Ascending aorta (tissue), 2 donors: ENCODE data around the gene PCLO. TPM values are rescaled to one million over a fixed set of nuclear protein-coding genes. Genes with fewer than 3 reads are reported as not detected.

Experiments
- DNase-seq, 2 donors: peaks; one replicate each; pipeline ENCODE4 v3.0.0-alpha.2; 2019; ENCODE audit warnings: low spot score in 2 of 2
- H3K27ac ChIP-seq, 2 donors: fragments of 200-600 bp; sonication (generic); one replicate each; pipeline ENCODE4 v1.5.1; 2016 to 2017; ENCODE audit warnings: mild to moderate bottlenecking in 1 of 2
- H3K27me3 ChIP-seq: fragments of 200-600 bp; sonication (generic); one replicate; pipeline ENCODE4 v1.5.1; 2017
- H3K36me3 ChIP-seq, 2 donors: fragments of 200-600 bp; sonication (generic); one replicate each; pipeline ENCODE4 v1.5.1; 2016
- H3K4me1 ChIP-seq, 2 donors: fragments of 200-600 bp; sonication (generic); one replicate each; pipeline ENCODE4 v1.5.1; 2016 to 2017; ENCODE audit warnings: mild to moderate bottlenecking in 1 of 2
- H3K4me3 ChIP-seq, 2 donors: fragments of 200-600 bp; sonication (generic); one replicate each; pipeline ENCODE4 v1.5.1; 2016 to 2017; ENCODE audit warnings: mild to moderate bottlenecking in 1 of 2
- H3K9me3 ChIP-seq, 2 donors: fragments of 200-600 bp; sonication (generic); one replicate each; pipeline ENCODE4 v1.5.1; 2016
- intact Hi-C: fragments of 100-400 bp; cut with DNase I; formaldehyde crosslinking; loops from one replicate; pipeline ENCODE4 v1.15.1; 2023
- total RNA-seq: library from RNA; depleted of rRNA; stranded (reverse); fragments of >200 nt; gene quantifications from one replicate; pipeline ENCODE4 v1.1.0, GENCODE V29; 2016
- TF ChIP-seq, protein P1 (sequence below), 3 experiments: fragments of 200-600 bp in 2 of 3; fragments of 450-650 bp in 1 of 3; sonication (generic) in 2 of 3; IDR thresholded peaks; one replicate each; pipeline ENCODE4 v1.5.1; 2016 to 2019; ENCODE audit warnings: antibody characterized with exemption in 3 of 3, mild to moderate bottlenecking in 1 of 3, moderate library complexity in 1 of 3

PCLO gene, protein sequence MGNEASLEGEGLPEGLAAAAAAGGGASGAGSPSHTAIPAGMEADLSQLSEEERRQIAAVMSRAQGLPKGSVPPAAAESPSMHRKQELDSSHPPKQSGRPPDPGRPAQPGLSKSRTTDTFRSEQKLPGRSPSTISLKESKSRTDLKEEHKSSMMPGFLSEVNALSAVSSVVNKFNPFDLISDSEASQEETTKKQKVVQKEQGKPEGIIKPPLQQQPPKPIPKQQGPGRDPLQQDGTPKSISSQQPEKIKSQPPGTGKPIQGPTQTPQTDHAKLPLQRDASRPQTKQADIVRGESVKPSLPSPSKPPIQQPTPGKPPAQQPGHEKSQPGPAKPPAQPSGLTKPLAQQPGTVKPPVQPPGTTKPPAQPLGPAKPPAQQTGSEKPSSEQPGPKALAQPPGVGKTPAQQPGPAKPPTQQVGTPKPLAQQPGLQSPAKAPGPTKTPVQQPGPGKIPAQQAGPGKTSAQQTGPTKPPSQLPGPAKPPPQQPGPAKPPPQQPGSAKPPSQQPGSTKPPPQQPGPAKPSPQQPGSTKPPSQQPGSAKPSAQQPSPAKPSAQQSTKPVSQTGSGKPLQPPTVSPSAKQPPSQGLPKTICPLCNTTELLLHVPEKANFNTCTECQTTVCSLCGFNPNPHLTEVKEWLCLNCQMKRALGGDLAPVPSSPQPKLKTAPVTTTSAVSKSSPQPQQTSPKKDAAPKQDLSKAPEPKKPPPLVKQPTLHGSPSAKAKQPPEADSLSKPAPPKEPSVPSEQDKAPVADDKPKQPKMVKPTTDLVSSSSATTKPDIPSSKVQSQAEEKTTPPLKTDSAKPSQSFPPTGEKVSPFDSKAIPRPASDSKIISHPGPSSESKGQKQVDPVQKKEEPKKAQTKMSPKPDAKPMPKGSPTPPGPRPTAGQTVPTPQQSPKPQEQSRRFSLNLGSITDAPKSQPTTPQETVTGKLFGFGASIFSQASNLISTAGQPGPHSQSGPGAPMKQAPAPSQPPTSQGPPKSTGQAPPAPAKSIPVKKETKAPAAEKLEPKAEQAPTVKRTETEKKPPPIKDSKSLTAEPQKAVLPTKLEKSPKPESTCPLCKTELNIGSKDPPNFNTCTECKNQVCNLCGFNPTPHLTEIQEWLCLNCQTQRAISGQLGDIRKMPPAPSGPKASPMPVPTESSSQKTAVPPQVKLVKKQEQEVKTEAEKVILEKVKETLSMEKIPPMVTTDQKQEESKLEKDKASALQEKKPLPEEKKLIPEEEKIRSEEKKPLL (N-terminal part only)
- total RNA-seq = 0.11 TPM

DNA sequence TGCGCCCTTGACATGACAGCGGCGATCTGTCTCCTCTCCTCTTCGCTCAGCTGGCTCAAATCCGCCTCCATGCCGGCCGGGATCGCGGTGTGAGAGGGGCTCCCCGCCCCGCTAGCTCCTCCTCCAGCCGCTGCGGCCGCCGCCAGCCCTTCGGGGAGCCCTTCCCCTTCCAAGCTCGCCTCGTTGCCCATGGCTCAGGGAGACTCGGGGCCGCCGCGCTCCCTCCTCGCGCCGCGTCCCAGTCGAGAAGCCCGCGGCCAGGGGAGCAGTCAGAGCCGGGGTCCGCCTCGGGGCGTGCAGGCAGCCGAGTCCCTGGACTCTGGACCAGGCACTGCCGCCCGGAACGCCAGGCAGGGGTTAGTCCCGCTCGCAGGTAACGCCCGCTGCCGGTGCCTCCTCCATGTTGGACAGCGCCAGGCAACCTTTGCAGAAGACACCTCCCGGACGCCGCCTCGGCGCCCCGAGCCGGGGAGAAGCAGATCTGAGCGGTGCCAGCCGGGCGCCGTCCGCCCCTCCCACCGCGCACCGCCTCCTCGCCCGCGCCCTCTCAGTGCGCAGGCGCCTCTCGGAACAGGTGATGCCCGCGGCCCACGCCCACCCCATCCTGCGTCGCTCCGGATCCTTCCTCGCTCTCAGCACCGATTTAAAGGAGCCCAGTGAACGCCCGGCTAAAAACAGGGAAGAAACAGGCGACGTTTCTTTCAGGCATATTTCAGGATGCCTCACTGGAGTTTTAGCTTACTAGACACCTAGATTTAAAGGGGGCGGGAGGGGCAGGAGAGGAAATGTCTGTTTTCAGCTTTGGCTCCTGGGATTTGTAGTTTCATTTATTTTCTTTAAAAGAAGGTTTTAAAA is at the start of gene PCLO:
PCLO (minus strand) TSS at position 483 of the 855 bp plus-strand sequence; CDS start at position 191, 292 bp downstream.
- peaks cover 0 to 3% of the 10 kb centered on the region in 2 donors for H3K4me1 ChIP-seq
- no peaks in the 10 kb centered on the region for H3K27me3 ChIP-seq
- H3K36me3 ChIP-seq = no peaks in the 10 kb centered on the region
- intact Hi-C loops = no loop called here
- peak in 1 of 2 donors; percentile 10 for DNase-seq
- TF ChIP-seq, protein P1, sequence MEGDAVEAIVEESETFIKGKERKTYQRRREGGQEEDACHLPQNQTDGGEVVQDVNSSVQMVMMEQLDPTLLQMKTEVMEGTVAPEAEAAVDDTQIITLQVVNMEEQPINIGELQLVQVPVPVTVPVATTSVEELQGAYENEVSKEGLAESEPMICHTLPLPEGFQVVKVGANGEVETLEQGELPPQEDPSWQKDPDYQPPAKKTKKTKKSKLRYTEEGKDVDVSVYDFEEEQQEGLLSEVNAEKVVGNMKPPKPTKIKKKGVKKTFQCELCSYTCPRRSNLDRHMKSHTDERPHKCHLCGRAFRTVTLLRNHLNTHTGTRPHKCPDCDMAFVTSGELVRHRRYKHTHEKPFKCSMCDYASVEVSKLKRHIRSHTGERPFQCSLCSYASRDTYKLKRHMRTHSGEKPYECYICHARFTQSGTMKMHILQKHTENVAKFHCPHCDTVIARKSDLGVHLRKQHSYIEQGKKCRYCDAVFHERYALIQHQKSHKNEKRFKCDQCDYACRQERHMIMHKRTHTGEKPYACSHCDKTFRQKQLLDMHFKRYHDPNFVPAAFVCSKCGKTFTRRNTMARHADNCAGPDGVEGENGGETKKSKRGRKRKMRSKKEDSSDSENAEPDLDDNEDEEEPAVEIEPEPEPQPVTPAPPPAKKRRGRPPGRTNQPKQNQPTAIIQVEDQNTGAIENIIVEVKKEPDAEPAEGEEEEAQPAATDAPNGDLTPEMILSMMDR (IDR thresholded peaks at IDR 0.05) = no peak
- H3K27ac ChIP-seq = no peak within 1 kb of the TSS
- H3K4me3 ChIP-seq = peak within 1 kb of the TSS; percentile 67 to 71
- no peaks in the 10 kb centered on the region for H3K9me3 ChIP-seq

DNA sequence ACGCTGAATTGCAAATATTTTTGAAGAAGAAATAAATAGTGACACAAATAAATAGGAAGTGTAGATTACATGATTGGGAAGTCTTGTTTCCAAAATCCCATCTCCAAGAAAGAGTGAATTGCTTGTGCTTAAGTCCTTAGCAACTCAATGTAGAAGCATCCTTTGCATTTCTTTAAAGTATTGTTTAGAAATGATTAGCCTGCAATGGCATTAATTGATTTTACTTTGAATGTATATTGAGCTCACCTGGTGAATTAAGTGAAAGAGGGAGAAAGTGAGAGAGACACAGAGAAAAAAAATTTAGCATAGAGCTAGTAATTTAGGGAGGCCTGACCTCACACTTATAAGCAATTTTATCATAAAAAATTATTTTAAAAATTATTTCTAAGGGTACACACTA is 49.0 kb upstream of the PCLO start:
- DNase-seq = no peak
- intact Hi-C loops = no loop called here
- TF ChIP-seq, protein P1 (IDR thresholded peaks at IDR 0.05) = no peak
- Histone ChIP-seq H3K9me3 (no peaks in the 10 kb centered on the region), H3K27me3 (no peaks in the 10 kb centered on the region), H3K4me3 (no peak overlapping the region), H3K27ac (no peak overlapping the region), H3K36me3 (no peaks in the 10 kb centered on the region), H3K4me1 (no peaks in the 10 kb centered on the region)

DNA sequence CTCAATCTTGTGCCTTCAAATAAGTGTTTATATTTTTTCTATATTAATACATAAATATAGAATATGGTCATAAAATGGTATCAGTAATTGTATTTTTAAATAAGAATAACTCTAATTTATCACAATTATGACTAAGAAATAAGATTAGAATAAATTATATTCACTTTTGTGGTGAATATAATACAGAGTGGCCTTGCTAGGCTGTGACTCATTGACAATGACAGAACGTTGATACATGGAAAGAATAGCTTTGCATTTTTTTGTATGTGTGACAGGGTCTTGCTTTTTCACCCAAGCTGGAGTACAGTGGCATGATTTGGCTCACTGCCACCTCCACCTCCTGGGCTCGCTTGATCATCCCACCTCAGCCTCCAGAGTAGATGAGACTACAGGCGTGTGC is 47.8 kb upstream of the PCLO start:
- no peaks in the 10 kb centered on the region for H3K4me1 ChIP-seq
- no peaks in the 10 kb centered on the region for H3K27me3 ChIP-seq
- no peak overlapping the region for H3K27ac ChIP-seq
- TF ChIP-seq, protein P1 (IDR thresholded peaks at IDR 0.05) = no peak
- intact Hi-C loops = no loop called here
- no peaks in the 10 kb centered on the region for H3K36me3 ChIP-seq
- no peaks in the 10 kb centered on the region for H3K9me3 ChIP-seq
- DNase-seq = no peak
- no peak overlapping the region for H3K4me3 ChIP-seq

DNA sequence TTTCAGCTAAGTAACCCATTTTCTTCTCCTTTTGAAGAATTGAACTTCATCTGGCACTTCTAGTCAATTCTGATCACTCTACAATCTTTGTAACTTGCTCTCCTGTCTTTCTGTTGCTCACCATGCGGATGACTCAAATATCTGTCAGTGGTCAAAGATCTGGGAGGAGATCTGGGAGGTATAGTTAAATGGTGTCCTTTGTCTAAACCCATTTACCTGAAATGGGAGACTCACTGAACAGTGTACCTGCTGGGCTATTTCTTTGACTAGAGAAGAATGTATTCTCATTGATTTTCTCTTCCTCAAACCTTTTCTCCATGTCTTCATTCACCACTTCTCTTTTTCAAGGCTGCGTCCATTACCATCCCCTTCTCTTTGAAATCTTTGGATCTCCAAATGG is 42.0 kb upstream of the PCLO start:
- TF ChIP-seq, protein P1 (IDR thresholded peaks at IDR 0.05) = no peak
- H3K4me3 ChIP-seq = no peak overlapping the region
- no peaks in the 10 kb centered on the region for H3K9me3 ChIP-seq
- H3K36me3 ChIP-seq = no peaks in the 10 kb centered on the region
- DNase-seq = no peak
- intact Hi-C loops = no loop called here
- no peak overlapping the region for H3K27ac ChIP-seq
- no peaks in the 10 kb centered on the region for H3K27me3 ChIP-seq
- no peaks in the 10 kb centered on the region for H3K4me1 ChIP-seq

DNA sequence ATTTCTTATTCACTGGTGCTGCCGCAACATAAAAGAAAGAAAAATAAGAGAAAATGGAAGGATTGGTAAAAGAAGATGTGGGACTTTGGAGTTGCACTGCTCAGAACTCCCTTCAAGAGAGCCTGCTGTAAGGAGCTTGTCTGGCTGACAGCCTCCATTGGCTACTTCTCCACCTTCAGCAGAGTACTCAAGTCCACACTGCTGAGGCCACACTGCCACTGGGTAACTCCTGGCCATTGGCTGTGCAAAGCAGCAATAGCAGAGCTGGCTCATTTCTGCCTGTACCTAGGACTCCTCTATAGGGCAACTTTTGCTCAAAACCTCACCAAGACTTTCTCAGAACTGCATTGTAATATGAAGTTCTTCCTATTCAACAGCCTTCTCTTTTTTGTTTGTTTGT is 38.7 kb upstream of the PCLO start:
- no peak for DNase-seq

More for the DNA sequence above, 38.7 kb upstream of the PCLO start:
- Histone ChIP-seq H3K27me3 (no peaks in the 10 kb centered on the region), H3K4me1 (no peaks in the 10 kb centered on the region), H3K4me3 (no peak overlapping the region), H3K36me3 (no peaks in the 10 kb centered on the region), H3K27ac (no peak overlapping the region), H3K9me3 (no peaks in the 10 kb centered on the region)
- intact Hi-C loops = no loop called here
- TF ChIP-seq, protein P1 (IDR thresholded peaks at IDR 0.05) = no peak
